IMR-90 (cell line): Measurements from ENCODE around the gene STARD3. TPM values are rescaled to one million over a fixed set of nuclear protein-coding genes. Genes with fewer than 3 reads are reported as not detected.

ENCODE experiments used
- ATAC-seq: fragments of 200-7000 bp; cut with Tn5 transposase; 2 replicates; pipeline ENCODE4 v1.9.1; 2020; ENCODE audit warnings: low read depth, mild to moderate bottlenecking, moderate library complexity
- BruUV-seq: library from RNA; stranded (reverse); fragments of 400-500 nt; replicated peaks from 2 replicates; lab custom pipeline; 2021; lab: Mats Ljungman, UMichigan
- CTCF ChIA-PET: fragments of 300-600 bp; formaldehyde crosslinking; extraction: SDS; loops from one replicate; lab custom pipeline; 2021; ENCODE audit warnings: antibody characterized with exemption; lab: Yijun Ruan, JAX
- POLR2A ChIA-PET: fragments of 300-600 bp; sonication (Branson Sonifier 250); formaldehyde crosslinking; loops from one replicate; lab custom pipeline; 2022; ENCODE audit warnings: antibody characterized with exemption; ENCODE audit not compliant: unreplicated experiment; lab: Charles Lee
- DNase-seq: peaks from one replicate; pipeline ENCODE4 v3.0.0; 2013
- H2AFZ ChIP-seq: replicated peaks from 2 replicates; pipeline ENCODE3; 2013; ENCODE audit warnings: low read length, mild to moderate bottlenecking; ENCODE audit not compliant: poor library complexity
- H2AK5ac ChIP-seq: 2 replicates; pipeline ENCODE4 v1.6.1; 2013; ENCODE audit warnings: low read depth, low read length, inconsistent platforms
- H2AK9ac ChIP-seq: replicated peaks from 2 replicates; pipeline ENCODE3; 2013; ENCODE audit warnings: mild to moderate bottlenecking, low read depth, low read length, moderate library complexity; ENCODE audit not compliant: poor library complexity
- H2BK120ac ChIP-seq: 2 replicates; pipeline ENCODE4 v1.6.1; 2013; ENCODE audit warnings: low read depth, low read length, inconsistent platforms
- H2BK15ac ChIP-seq: 3 replicates; pipeline ENCODE4 v1.6.1; 2013; ENCODE audit warnings: low read depth, low read length, inconsistent platforms
- H2BK20ac ChIP-seq: 2 replicates; pipeline ENCODE4 v1.6.1; 2013; ENCODE audit warnings: low read depth, mild to moderate bottlenecking, inconsistent platforms, low read length, moderate library complexity
- H2BK5ac ChIP-seq: 2 replicates; pipeline ENCODE4 v1.6.1; 2013; ENCODE audit warnings: mild to moderate bottlenecking, low read depth, low read length, inconsistent platforms; ENCODE audit not compliant: poor library complexity, severe bottlenecking
- H3K14ac ChIP-seq: replicated peaks from 2 replicates; pipeline ENCODE4 v1.6.1; 2013; ENCODE audit warnings: low read depth, low read length, inconsistent platforms
- H3K18ac ChIP-seq: 2 replicates; pipeline ENCODE4 v1.6.1; 2013; ENCODE audit warnings: low read depth, low read length, control low read depth
- H3K23ac ChIP-seq: 2 replicates; pipeline ENCODE4 v1.6.1; 2013; ENCODE audit warnings: low read depth, low read length, inconsistent platforms
- H3K27ac ChIP-seq: 2 replicates; pipeline ENCODE4 v1.5.1; 2013; ENCODE audit warnings: mild to moderate bottlenecking, control low read depth, low read length; ENCODE audit not compliant: insufficient read depth
- H3K27me3 ChIP-seq: 2 replicates; pipeline ENCODE4 v1.6.1; 2013; ENCODE audit warnings: low read length; ENCODE audit not compliant: control insufficient read depth, insufficient read depth
- H3K36me3 ChIP-seq: 2 replicates; pipeline ENCODE4 v1.6.1; 2013; ENCODE audit warnings: low read length, mixed read lengths; ENCODE audit not compliant: control insufficient read depth, insufficient read depth
- H3K4ac ChIP-seq: 2 replicates; pipeline ENCODE4 v1.6.1; 2013; ENCODE audit warnings: low read depth, low read length, inconsistent platforms
- H3K4me1 ChIP-seq: 2 replicates; pipeline ENCODE4 v1.6.1; 2013; ENCODE audit warnings: low read length, mixed read lengths; ENCODE audit not compliant: control insufficient read depth, insufficient read depth
- H3K4me2 ChIP-seq: 2 replicates; pipeline ENCODE4 v1.6.1; 2013; ENCODE audit warnings: low read depth, mild to moderate bottlenecking, control low read depth, low read length, moderate library complexity
- H3K4me3 ChIP-seq: 2 replicates; pipeline ENCODE4 v1.5.1; 2013; ENCODE audit warnings: low read depth, mild to moderate bottlenecking, control low read depth, low read length, moderate library complexity; ENCODE audit not compliant: insufficient read depth
- H3K56ac ChIP-seq: 2 replicates; pipeline ENCODE4 v1.6.1; 2013; ENCODE audit warnings: low read length, inconsistent platforms; ENCODE audit not compliant: insufficient read depth; ENCODE audit errors: extremely low read depth
- H3K79me1 ChIP-seq, 2 experiments: 2 replicates each; pipeline ENCODE4 v1.6.1; 2013; ENCODE audit warnings: low read length in 2 of 2, inconsistent platforms in 1 of 2, low read depth in 1 of 2
- H3K9ac ChIP-seq: 2 replicates; pipeline ENCODE4 v1.6.1; 2013; ENCODE audit warnings: low read depth, low read length, control low read depth
- H3K9me1 ChIP-seq: 2 replicates; pipeline ENCODE4 v1.6.1; 2013; ENCODE audit warnings: low read length, inconsistent platforms; ENCODE audit not compliant: insufficient read depth
- H3K9me3 ChIP-seq: 2 replicates; pipeline ENCODE4 v1.6.1; 2013; ENCODE audit warnings: low read length; ENCODE audit not compliant: control insufficient read depth, insufficient read depth
- H4K20me1 ChIP-seq: 2 replicates; pipeline ENCODE4 v1.6.1; 2013; ENCODE audit warnings: low read length, inconsistent platforms; ENCODE audit not compliant: insufficient read depth
- H4K5ac ChIP-seq: 2 replicates; pipeline ENCODE4 v1.6.1; 2013; ENCODE audit warnings: mild to moderate bottlenecking, low read depth, low read length, control low read depth
- H4K8ac ChIP-seq, 2 experiments: 2 replicates each; pipeline ENCODE4 v1.6.1; 2013; ENCODE audit warnings: low read depth in 2 of 2, low read length in 2 of 2, control low read depth in 1 of 2, inconsistent platforms in 1 of 2
- H4K91ac ChIP-seq: 2 replicates; pipeline ENCODE4 v1.6.1; 2013; ENCODE audit warnings: low read depth, low read length, inconsistent platforms; ENCODE audit not compliant: insufficient read depth
- CHD1 ChIP-seq: IDR thresholded peaks from 2 replicates; pipeline ENCODE4 v1.6.1; 2012; ENCODE audit warnings: low read depth, low read length, improper control_type of control experiment
- FOS ChIP-seq: fragments of 150-350 bp; IDR thresholded peaks from 2 replicates; pipeline ENCODE4 v1.6.1; 2016; ENCODE audit warnings: low read depth, low read length
- NFE2L2 ChIP-seq: fragments of 150-350 bp; IDR thresholded peaks from 2 replicates; pipeline ENCODE4 v1.6.1; 2016; ENCODE audit warnings: low read depth, mild to moderate bottlenecking, low read length
- RFX5 ChIP-seq: IDR thresholded peaks from 2 replicates; pipeline ENCODE4 v1.8.0; 2012; ENCODE audit warnings: low read depth, mild to moderate bottlenecking, low read length, moderate library complexity
- WGBS, 2 experiments: methylation state at CpG; one replicate each; pipeline versions ENCODE4 v1.1.5 to v1.1.7; 2013; ENCODE audit warnings: missing lambda C conversion rate in 2 of 2; ENCODE audit not compliant: insufficient read length in 1 of 2; ENCODE audit errors: extremely low coverage in 2 of 2; 5-methylcytosine and 5-hydroxymethylcytosine counted together
- dilution Hi-C: fragments of 300-500 bp; cut with HindIII; formaldehyde crosslinking; loops from one replicate; pipeline ENCODE4 v1.14.3; 2018; ENCODE audit warnings: low sequenced_read_pairs; ENCODE audit not compliant: unreplicated experiment
- in situ Hi-C: fragments of 300-500 bp; cut with MboI; formaldehyde crosslinking; loops from 3 replicates; pipeline ENCODE4 v1.14.3; 2019; ENCODE audit warnings: low sequenced_read_pairs, inconsistent platforms, mixed read lengths
- intact Hi-C: fragments of 100-400 bp; cut with micrococcal nuclease; formaldehyde crosslinking; loops from 2 replicates; pipeline ENCODE4 v1.10.0; 2022
- polyA plus RNA-seq, 3 experiments: library from polyadenylated mRNA; depleted of rRNA; stranded (reverse); fragments of >200 nt; gene quantifications; 2 replicates each; pipeline ENCODE4 v1.2.3, GENCODE V29; 2012; ENCODE audit warnings: low replicate concordance in 1 of 3
- total RNA-seq: library from RNA; depleted of rRNA; stranded (reverse); fragments of >200 nt; gene quantifications from 2 replicates; pipeline ENCODE4 v1.2.3, GENCODE V29; 2012
- TF ChIP-seq, protein P1 (sequence below): fragments of 150-350 bp; IDR thresholded peaks from 2 replicates; pipeline ENCODE4 v1.6.1; 2016; ENCODE audit warnings: low read depth, mild to moderate bottlenecking, low read length, moderate library complexity, borderline replicate concordance

STARD3 gene
- total and polyA plus RNA-seq, 2 of the 4 experiments (the other 2 are of a cell fraction): 8.1 to 50.4 TPM

DNA sequence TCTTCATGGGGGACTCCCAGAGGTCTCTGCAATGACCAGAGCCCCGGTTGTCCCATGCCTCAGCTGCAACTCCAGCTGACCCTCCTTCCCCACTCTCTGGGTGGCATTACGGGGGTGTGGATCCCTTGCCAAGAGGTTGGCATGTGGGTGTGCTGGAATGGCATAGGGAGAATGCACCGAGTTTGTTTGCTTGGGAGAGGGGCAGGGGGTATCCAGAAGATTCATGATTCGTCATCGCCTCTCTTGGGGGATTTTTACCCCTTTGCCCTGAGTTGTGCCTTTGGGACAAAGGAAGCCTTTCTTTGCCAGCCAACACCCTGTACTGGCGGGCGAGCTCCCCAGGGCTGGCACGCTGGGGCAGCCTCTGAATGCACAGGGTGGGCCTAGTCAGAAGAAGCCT, 69.4 kb downstream of the STARD3 start:
- WGBS, 2 experiments: no CpG with 5 or more reads among the region's 8 CpGs
- H2BK120ac ChIP-seq: no peak overlapping the region
- no peak overlapping the region for H3K27ac ChIP-seq
- H3K27me3 ChIP-seq: no peaks in the 10 kb centered on the region
- CTCF ChIA-PET: no interaction called here
- intact Hi-C loops: no loop called here
- H3K4ac ChIP-seq: no peak overlapping the region
- H3K56ac ChIP-seq: no peak overlapping the region
- BruUV-seq: no TSS peak
- H3K9me1 ChIP-seq: peaks cover 17% of the 10 kb centered on the region
- no peak for ATAC-seq
- dilution Hi-C loops: no loop called here
- POLR2A ChIA-PET: no interaction called here
- H4K8ac ChIP-seq: no peak overlapping the region
- no peak overlapping the region for H3K18ac ChIP-seq
- H4K5ac ChIP-seq: no peak overlapping the region
- H2AFZ ChIP-seq: no peak overlapping the region
- H3K9ac ChIP-seq: no peak overlapping the region
- H3K36me3 ChIP-seq: peaks cover 34% of the 10 kb centered on the region
- no peak overlapping the region for H2BK15ac ChIP-seq
- H2BK5ac ChIP-seq: no peak overlapping the region
- H3K4me1 ChIP-seq: peaks cover 13% of the 10 kb centered on the region; the same call in 1 of the 2 replicates
- no peak overlapping the region for H4K91ac ChIP-seq
- H3K79me1 ChIP-seq: peaks cover 0 to 60% of the 10 kb centered on the region in 2 experiments; a peak in 2 of 4 replicates
- H3K4me2 ChIP-seq: no peak overlapping the region
- TF ChIP-seq CHD1: no peak
- TF ChIP-seq, protein P1, sequence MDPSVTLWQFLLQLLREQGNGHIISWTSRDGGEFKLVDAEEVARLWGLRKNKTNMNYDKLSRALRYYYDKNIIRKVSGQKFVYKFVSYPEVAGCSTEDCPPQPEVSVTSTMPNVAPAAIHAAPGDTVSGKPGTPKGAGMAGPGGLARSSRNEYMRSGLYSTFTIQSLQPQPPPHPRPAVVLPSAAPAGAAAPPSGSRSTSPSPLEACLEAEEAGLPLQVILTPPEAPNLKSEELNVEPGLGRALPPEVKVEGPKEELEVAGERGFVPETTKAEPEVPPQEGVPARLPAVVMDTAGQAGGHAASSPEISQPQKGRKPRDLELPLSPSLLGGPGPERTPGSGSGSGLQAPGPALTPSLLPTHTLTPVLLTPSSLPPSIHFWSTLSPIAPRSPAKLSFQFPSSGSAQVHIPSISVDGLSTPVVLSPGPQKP: no peak
- no peak for TF ChIP-seq FOS
- TF ChIP-seq RFX5: no peak
- TF ChIP-seq NFE2L2: no peak
- no peak overlapping the region for H2AK5ac ChIP-seq
- no peak overlapping the region for H2AK9ac ChIP-seq
- no peak overlapping the region for H3K23ac ChIP-seq
- in situ Hi-C loops: no loop called here
- no peak for DNase-seq
- no peak overlapping the region for H2BK20ac ChIP-seq
- H3K4me3 ChIP-seq: no peak overlapping the region
- H3K14ac ChIP-seq: no peak overlapping the region
- peaks cover 49% of the 10 kb centered on the region for H4K20me1 ChIP-seq
- no peaks in the 10 kb centered on the region for H3K9me3 ChIP-seq
